Stimulated activated naive CD8-positive, alpha-beta T cell treated with anti-CD3 and anti-CD28 coated beads, Interleukin-15, Interleukin-2, amounts not matched to agents 100 ng/mL and 50 ng/mL, for 24 hours (primary cell): ENCODE data around the gene DYNLL1.
"Not testable (repeated sequence)": the region's sequence is repeated elsewhere in the genome, so short reads cannot be mapped to it uniquely, and the experiment has no call there.

Source experiments
- H3K27ac Mint-ChIP-seq: one replicate; pipeline ENCODE4 v1.8.0; 2021; ENCODE audit warnings: mild to moderate bottlenecking, mixed read lengths
- H3K27me3 Mint-ChIP-seq: one replicate; pipeline ENCODE4 v1.8.0; 2021; ENCODE audit warnings: mixed read lengths
- H3K36me3 Mint-ChIP-seq: one replicate; pipeline ENCODE4 v1.8.0; 2021; ENCODE audit warnings: low read depth, mixed read lengths
- H3K4me1 Mint-ChIP-seq: one replicate; pipeline ENCODE4 v1.8.0; 2021; ENCODE audit warnings: low read depth, mixed read lengths
- H3K4me3 Mint-ChIP-seq: one replicate; pipeline ENCODE4 v1.8.0; 2021; ENCODE audit warnings: mild to moderate bottlenecking, mixed read lengths
- H3K9me3 Mint-ChIP-seq: one replicate; pipeline ENCODE4 v1.8.0; 2021; ENCODE audit warnings: mixed read lengths

The DYNLL1 gene

GRCh38 chr12:120522568-120522967 is 26.7 kb downstream of the DYNLL1 start:
- Mint-ChIP-seq H3K27me3 (no peaks in the 10 kb centered on the region), H3K4me3 (no peak overlapping the region), H3K27ac (no peak overlapping the region), H3K9me3 (no peaks in the 10 kb centered on the region), H3K4me1 (peaks cover 5% of the 10 kb centered on the region), H3K36me3 (peaks cover 13% of the 10 kb centered on the region)

- peaks cover 9% of the 10 kb centered on the region for H3K36me3 Mint-ChIP-seq
- H3K4me1 Mint-ChIP-seq = peaks cover 22% of the 10 kb centered on the region
- H3K9me3 Mint-ChIP-seq = no peaks in the 10 kb centered on the region
- H3K27me3 Mint-ChIP-seq = no peaks in the 10 kb centered on the region
- H3K27ac Mint-ChIP-seq = peak within 1 kb of the TSS; percentile 100
- peak within 1 kb of the TSS; percentile 100 for H3K4me3 Mint-ChIP-seq
Observed at GRCh38 chr12:120528861-120529525, 33.1 kb downstream of the DYNLL1 start, which contains the start of gene COQ5. TSS of gene COQ5 (minus strand) at chr12:120529158. CDS start at chr12:120529141, 17 bp downstream.

- no peaks in the 10 kb centered on the region for H3K27me3 Mint-ChIP-seq
- H3K36me3 Mint-ChIP-seq = peaks cover 9% of the 10 kb centered on the region
- H3K4me1 Mint-ChIP-seq = peaks cover 22% of the 10 kb centered on the region
- H3K27ac Mint-ChIP-seq = peak overlapping the region; percentile 100
- H3K4me3 Mint-ChIP-seq = peak overlapping the region; percentile 100
- no peaks in the 10 kb centered on the region for H3K9me3 Mint-ChIP-seq
Observed at GRCh38 chr12:120529641-120530417, 33.9 kb downstream of the DYNLL1 start.

- H3K4me3 Mint-ChIP-seq = peak overlapping the region; percentile 100
- peaks cover 22% of the 10 kb centered on the region for H3K4me1 Mint-ChIP-seq
- H3K36me3 Mint-ChIP-seq, H3K9me3 Mint-ChIP-seq, H3K27ac Mint-ChIP-seq, H3K27me3 Mint-ChIP-seq: not testable (repeated sequence)
Observed at GRCh38 chr12:120530418-120530761, 34.5 kb downstream of the DYNLL1 start.

GRCh38 chr12:120532701-120533238 is 36.9 kb downstream of the DYNLL1 start:
- H3K27me3 Mint-ChIP-seq = no peaks in the 10 kb centered on the region
- H3K27ac Mint-ChIP-seq = no peak overlapping the region
- peaks cover 41% of the 10 kb centered on the region for H3K4me1 Mint-ChIP-seq
- H3K9me3 Mint-ChIP-seq = no peaks in the 10 kb centered on the region
- H3K4me3 Mint-ChIP-seq = no peak overlapping the region
- peaks cover 22% of the 10 kb centered on the region for H3K36me3 Mint-ChIP-seq

- no peaks in the 10 kb centered on the region for H3K27me3 Mint-ChIP-seq
- H3K27ac Mint-ChIP-seq = peak within 1 kb of the TSS; percentile 93
- H3K9me3 Mint-ChIP-seq = no peaks in the 10 kb centered on the region
- peaks cover 48% of the 10 kb centered on the region for H3K4me1 Mint-ChIP-seq
- H3K4me3 Mint-ChIP-seq = peak within 1 kb of the TSS; percentile 91
- peaks cover 25% of the 10 kb centered on the region for H3K36me3 Mint-ChIP-seq
Observed at GRCh38 chr12:120534203-120534702, 38.3 kb downstream of the DYNLL1 start, which contains the start of gene RNF10. TSS of gene RNF10 (plus strand) at chr12:120534356. CDS start at chr12:120534812, 456 bp downstream.

GRCh38 chr12:120534703-120535655 is 39.1 kb downstream of the DYNLL1 start:
- Mint-ChIP-seq H3K27ac (peak overlapping the region; percentile 93), H3K27me3 (no peaks in the 10 kb centered on the region), H3K4me1 (peaks cover 51% of the 10 kb centered on the region), H3K9me3 (no peaks in the 10 kb centered on the region), H3K4me3 (peak overlapping the region; percentile 91), H3K36me3 (peaks cover 25% of the 10 kb centered on the region)

GRCh38 chr12:120536064-120536791 is 40.3 kb downstream of the DYNLL1 start:
- peak overlapping the region; percentile 91 for H3K4me3 Mint-ChIP-seq

GRCh38 chr12:120537856-120538220 is 41.9 kb downstream of the DYNLL1 start:
- peak overlapping the region; percentile 46 for H3K27ac Mint-ChIP-seq
- H3K4me3 Mint-ChIP-seq = peak overlapping the region; percentile 91
- peaks cover 59% of the 10 kb centered on the region for H3K4me1 Mint-ChIP-seq
- H3K27me3 Mint-ChIP-seq = no peaks in the 10 kb centered on the region
- no peaks in the 10 kb centered on the region for H3K9me3 Mint-ChIP-seq
- H3K36me3 Mint-ChIP-seq = peaks cover 46% of the 10 kb centered on the region

More at GRCh38 chr12:120536064-120536791, 40.3 kb downstream of the DYNLL1 start:
- H3K4me1 Mint-ChIP-seq = peaks cover 54% of the 10 kb centered on the region
- H3K27ac Mint-ChIP-seq = peak overlapping the region; percentile 53
- H3K27me3 Mint-ChIP-seq = no peaks in the 10 kb centered on the region
- peaks cover 37% of the 10 kb centered on the region for H3K36me3 Mint-ChIP-seq
- H3K9me3 Mint-ChIP-seq = no peaks in the 10 kb centered on the region

- Mint-ChIP-seq H3K27me3 (no peaks in the 10 kb centered on the region), H3K27ac (peak overlapping the region; percentile 46), H3K4me3 (peak overlapping the region; percentile 91), H3K36me3 (peaks cover 49% of the 10 kb centered on the region), H3K9me3 (no peaks in the 10 kb centered on the region), H3K4me1 (peaks cover 60% of the 10 kb centered on the region)
Observed at GRCh38 chr12:120538281-120539156, 42.6 kb downstream of the DYNLL1 start.

- H3K27me3 Mint-ChIP-seq = no peaks in the 10 kb centered on the region
- no peaks in the 10 kb centered on the region for H3K9me3 Mint-ChIP-seq
- H3K36me3 Mint-ChIP-seq = peaks cover 49% of the 10 kb centered on the region
- H3K4me1 Mint-ChIP-seq = peaks cover 60% of the 10 kb centered on the region
- H3K4me3 Mint-ChIP-seq = peak overlapping the region; percentile 21
- H3K27ac Mint-ChIP-seq = peak overlapping the region; percentile 19
Observed at GRCh38 chr12:120539303-120539702, 43.4 kb downstream of the DYNLL1 start.

- Mint-ChIP-seq H3K27ac (no peak overlapping the region), H3K4me1 (peaks cover 60% of the 10 kb centered on the region), H3K36me3 (peaks cover 49% of the 10 kb centered on the region), H3K27me3 (no peaks in the 10 kb centered on the region), H3K4me3 (no peak overlapping the region), H3K9me3 (no peaks in the 10 kb centered on the region)
Observed at GRCh38 chr12:120540445-120540844, 44.5 kb downstream of the DYNLL1 start.

- H3K4me1 Mint-ChIP-seq = peaks cover 48% of the 10 kb centered on the region
- no peak overlapping the region for H3K27ac Mint-ChIP-seq
Observed at GRCh38 chr12:120542166-120542565, 46.3 kb downstream of the DYNLL1 start.

More at GRCh38 chr12:120542166-120542565, 46.3 kb downstream of the DYNLL1 start:
- H3K9me3 Mint-ChIP-seq = no peaks in the 10 kb centered on the region
- no peaks in the 10 kb centered on the region for H3K27me3 Mint-ChIP-seq
- H3K36me3 Mint-ChIP-seq = peaks cover 35% of the 10 kb centered on the region
- no peak overlapping the region for H3K4me3 Mint-ChIP-seq
